Tibial nerve (tissue), 4 donors: ENCODE measurements around the gene PPFIBP2.

Source experiments
- CTCF ChIP-seq, 5 experiments: fragments of 200-600 bp in 3 of 5; fragments of 450-650 bp in 2 of 5; sonication (generic) in 3 of 5; IDR thresholded peaks; one replicate each; pipeline ENCODE4 v1.5.1; 2016 to 2019; ENCODE audit warnings: antibody characterized with exemption in 5 of 5, mild to moderate bottlenecking in 3 of 5, moderate library complexity in 2 of 5
- EP300 ChIP-seq, 2 donors: sonication (generic); formaldehyde crosslinking; IDR thresholded peaks; one replicate each; pipeline ENCODE4 v1.6.1; 2017; ENCODE audit warnings: antibody characterized with exemption in 2 of 2, mild to moderate bottlenecking in 1 of 2

DNA sequence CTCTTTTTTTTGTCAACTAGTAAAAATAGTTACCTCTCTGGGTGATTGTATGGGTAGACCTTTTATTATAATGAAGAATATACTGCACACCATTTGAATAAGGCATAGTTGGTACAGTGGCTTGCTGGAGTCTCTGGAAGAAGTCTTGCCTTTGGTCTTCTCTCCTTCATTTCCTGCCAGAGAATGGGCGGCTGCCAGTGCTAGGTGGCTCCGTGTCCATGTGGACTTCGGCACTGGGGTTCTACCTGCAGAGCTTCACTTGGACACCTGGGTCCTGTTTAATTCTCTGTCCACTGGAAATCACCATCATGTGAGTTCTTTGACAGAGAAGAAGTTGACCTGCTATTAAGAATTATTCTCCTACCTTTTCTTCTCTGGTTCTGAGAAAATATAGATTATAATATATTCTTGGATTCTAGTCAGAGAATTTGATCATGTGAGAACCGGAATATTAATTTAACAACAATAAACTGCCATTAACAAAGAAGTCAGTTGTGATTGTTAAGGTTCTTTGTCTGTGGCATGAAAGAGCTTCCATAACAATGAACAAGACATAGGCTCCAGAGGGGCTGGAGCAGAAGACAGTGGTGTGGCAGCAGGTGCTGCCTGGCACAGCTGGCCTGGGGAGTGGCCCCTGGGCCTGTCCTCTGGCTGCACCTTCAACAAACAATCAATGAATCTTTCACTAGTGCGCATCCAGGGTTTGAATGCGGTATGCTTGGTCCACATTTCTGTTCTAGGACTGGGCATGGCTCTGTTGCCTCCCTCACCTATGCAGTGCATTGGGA, 77.5 kb downstream of the PPFIBP2 start:
- TF ChIP-seq EP300 (IDR thresholded peaks at IDR 0.05) = no peak
- TF ChIP-seq CTCF (IDR thresholded peaks at IDR 0.05) = no peak
